Activated CD4-positive, alpha-beta T cell treated with anti-CD3 and anti-CD28 coated beads, Interleukin-2, amount 50 U/mL, for 48 hours (primary cell): Measurements from ENCODE around the gene KANK4.

ENCODE experiments used
- DNase-seq, 2 experiments: peaks; one replicate each; pipeline ENCODE4 v3.0.0-alpha.2; 2020

KANK4 gene

DNA sequence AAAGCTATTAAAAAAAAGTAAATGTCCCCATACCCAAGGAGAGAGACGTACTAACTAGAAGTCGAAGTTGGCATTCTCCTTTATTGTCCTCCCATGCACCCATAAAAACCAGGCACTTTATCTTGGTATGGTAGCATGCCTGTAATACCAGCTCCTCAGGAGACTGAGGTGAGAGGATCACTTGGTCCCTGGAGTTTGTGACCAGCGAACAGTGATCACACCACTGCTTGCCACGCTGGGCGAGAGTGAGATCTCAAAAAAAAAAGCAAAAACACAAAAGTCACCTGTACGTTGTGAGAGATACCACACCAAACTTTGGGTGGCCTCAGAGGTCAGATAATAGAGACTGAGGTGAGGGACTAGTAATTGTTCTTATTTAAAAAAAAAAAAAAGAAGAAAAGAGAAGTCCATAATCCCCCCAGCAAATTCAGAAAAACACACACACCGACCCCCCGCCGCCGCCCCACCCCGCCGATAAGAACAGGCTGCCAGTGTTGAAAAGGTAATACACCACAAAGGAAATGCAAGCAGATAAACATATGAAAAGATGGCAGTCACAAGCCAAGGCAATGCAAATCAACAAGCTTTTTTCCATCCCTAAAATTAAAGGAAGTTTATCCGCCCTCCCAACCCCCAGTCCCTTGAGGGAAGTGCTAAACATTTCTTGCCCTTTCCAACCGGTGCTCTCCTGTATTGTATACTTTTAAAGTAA lies 121.0 kb downstream of the KANK4 start:
- no peak for DNase-seq

DNA sequence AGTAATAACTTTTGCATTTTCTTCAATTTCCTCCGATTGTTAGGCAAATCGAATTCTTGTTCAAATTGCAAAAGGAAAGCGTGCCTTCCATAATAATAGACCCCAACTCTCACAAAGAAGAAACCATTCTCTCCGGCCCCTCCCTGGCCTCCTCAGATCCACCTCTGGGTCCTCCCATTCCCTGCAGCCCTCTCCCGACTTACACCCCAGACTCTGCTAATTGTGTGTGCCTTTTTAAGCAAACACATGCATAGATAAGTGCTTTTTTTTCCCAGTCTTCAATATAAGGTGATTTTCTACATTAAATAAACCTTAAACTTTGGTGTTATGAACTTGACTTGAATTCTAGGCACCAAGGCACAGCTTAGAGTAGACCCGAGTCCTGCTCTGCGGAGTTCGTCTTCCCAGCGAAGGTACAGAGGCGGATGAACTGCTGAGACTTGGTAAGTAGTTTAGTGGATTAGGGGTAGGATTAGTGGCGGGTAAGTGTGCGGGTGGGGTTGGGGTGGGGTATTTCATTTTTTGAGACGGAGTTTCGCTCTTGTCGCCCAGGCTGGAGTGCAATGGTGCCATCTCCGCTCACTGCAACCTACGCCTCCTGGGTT lies 123.0 kb downstream of the KANK4 start:
- DNase-seq = no peak

DNA sequence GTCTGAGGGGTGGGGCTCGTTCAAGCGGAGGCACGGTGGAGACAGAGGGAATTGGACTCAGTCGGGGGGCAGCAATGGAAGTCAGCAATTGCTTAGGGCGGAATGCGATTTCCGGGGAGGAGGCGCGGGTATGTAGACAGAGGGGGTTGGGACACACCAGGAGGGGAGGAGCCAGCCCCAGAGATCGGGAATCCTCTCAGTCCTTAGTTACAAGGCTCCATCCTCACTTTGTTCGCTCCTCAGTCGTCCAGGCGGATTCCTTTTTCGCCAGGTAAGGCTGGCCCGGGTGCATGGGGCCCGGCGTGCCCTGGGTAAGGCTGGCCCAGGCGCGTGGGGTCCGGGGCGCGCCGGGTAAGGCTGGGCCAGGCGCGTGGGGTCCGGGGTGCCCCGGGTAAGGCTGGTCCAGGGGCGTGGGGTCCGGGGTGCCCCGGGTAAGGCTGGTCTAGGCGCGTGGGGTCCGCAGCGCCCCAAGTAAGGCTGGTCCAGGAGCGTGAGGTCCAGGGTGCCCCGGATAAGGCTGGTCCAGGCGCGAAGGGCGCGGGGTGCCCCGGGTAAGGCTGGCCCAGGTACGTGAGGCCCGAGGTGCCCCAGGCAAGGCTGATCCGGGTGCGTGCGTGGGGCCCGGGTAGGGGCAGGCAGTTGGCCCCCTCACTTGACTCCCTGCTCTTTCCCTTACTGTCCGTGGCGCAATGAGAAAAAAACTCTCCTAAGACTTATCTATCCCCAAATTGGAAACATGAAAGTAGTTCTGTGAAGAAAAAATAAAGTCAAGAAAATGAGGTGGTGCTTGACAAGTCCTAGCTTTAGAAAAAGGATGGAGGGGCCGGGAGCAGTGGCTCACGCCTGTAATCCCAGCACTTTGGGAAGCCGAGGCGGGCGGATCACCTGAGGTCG lies 124.3 kb downstream of the KANK4 start, which contains the start of gene L1TD1:
TSS of gene L1TD1 (plus strand) at position 199 of the 894 bp plus-strand sequence. CDS start 11,780 bp downstream, outside the sequence.
- DNase-seq = no peak

DNA sequence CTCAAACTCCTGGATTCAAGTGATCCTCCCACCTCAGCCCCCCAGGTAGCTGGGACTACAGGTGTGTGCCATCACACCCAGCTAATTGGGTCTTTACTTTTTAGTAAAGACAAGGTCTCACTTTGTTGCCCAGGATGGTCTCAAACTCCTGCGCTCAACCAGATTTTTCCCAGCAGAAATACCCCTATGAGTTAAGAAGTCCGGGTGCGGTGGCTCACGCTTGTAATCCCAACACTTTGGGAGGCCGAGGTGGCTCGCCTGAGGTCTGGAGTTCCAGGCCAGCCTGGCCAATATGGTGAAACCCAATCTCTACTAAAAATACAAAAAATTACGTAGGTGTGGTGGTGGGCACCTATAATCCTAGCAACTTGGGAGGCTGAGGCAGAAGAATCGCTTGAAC lies 131.1 kb downstream of the KANK4 start:
- no peak for DNase-seq

DNA sequence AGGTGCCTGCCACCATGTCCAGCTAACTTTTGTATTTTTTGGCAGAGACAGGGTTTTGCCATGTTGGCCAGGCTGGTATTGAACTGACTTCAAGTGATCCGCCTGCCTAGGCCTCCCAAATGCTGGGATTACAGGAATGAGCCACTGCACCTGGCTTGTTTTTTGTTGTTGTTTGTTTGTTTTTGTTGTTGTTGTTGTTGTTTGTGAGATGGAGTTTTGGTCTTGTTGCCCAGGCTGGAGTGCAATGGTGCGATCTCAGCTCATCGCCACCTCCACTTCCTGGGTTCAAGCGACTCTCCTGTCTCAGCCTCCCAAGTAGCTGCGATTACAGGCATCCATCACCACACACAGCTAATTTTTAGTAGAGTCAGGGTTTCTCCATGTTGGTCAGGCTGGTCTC lies 131.7 kb downstream of the KANK4 start:
- DNase-seq = no peak
